ENCODE results near the gene TIMELESS.
"Not testable (repeated sequence)": the region's sequence is repeated elsewhere in the genome, so short reads cannot be mapped to it uniquely, and the experiment has no call there.

Gene TIMELESS

GRCh38 chr12:56408799-56409417 is 40.3 kb downstream of the TIMELESS start:
- no peak for DNase-seq

- DNase-seq: not testable (repeated sequence)
Measured at GRCh38 chr12:56404227-56404626, 45.0 kb downstream of the TIMELESS start.

- DNase-seq: not testable (repeated sequence)
Measured at GRCh38 chr12:56401612-56402011, 47.6 kb downstream of the TIMELESS start.

- not testable (repeated sequence) for DNase-seq
Measured at GRCh38 chr12:56401125-56401524, 48.1 kb downstream of the TIMELESS start.

GRCh38 chr12:56399466-56399865 is 49.8 kb downstream of the TIMELESS start:
- DNase-seq: not testable (repeated sequence)

- no peak for DNase-seq
Measured at GRCh38 chr12:56398324-56398723, 50.9 kb downstream of the TIMELESS start.

GRCh38 chr12:56392331-56392730 is 56.9 kb downstream of the TIMELESS start:
- DNase-seq: no peak

- no peak for DNase-seq
Measured at GRCh38 chr12:56391721-56392120, 57.5 kb downstream of the TIMELESS start.

GRCh38 chr12:56389412-56389811 is 59.8 kb downstream of the TIMELESS start:
- no peak for DNase-seq

- DNase-seq: no peak
Measured at GRCh38 chr12:56387152-56387736, 62.0 kb downstream of the TIMELESS start.

GRCh38 chr12:56385873-56386272 is 63.4 kb downstream of the TIMELESS start:
- no peak for DNase-seq

- no peak for DNase-seq
Measured at GRCh38 chr12:56382611-56383010, 66.6 kb downstream of the TIMELESS start.

GRCh38 chr12:56377989-56378316 is 71.3 kb downstream of the TIMELESS start:
- no peak for DNase-seq

GRCh38 chr12:56377310-56377988 is 71.8 kb downstream of the TIMELESS start:
- DNase-seq: no peak

GRCh38 chr12:56375598-56376434 is 73.4 kb downstream of the TIMELESS start:
- DNase-seq: no peak

- DNase-seq: no peak
Measured at GRCh38 chr12:56374726-56375597, 74.3 kb downstream of the TIMELESS start.

- DNase-seq: no peak
Measured at GRCh38 chr12:56373515-56373914, 75.7 kb downstream of the TIMELESS start.

GRCh38 chr12:56366948-56367347 is 82.3 kb downstream of the TIMELESS start:
- DNase-seq: no peak

Data from stimulated activated CD8-positive, alpha-beta memory T cell treated with anti-CD3 and anti-CD28 coated beads, Interleukin-4, amount 100 ng/mL, for 48 hours (primary cell).